Spleen (tissue), 7 donors: ENCODE data around the gene SULT1B1.

Source experiments
- POLR2A ChIP-seq, 3 donors: fragments of 450-650 bp; IDR thresholded peaks; one replicate each; pipeline ENCODE4 v1.5.1; 2017; ENCODE audit warnings: antibody characterized with exemption in 3 of 3, mild to moderate bottlenecking in 1 of 3
- TF ChIP-seq, protein P1 (sequence below), 11 experiments: fragments of 200-600 bp in 7 of 11; fragments of 450-650 bp in 4 of 11; sonication (generic) in 4 of 11; IDR thresholded peaks in 8 of 11; conservative IDR thresholded peaks in 3 of 11; 1 replicate in 7 of 11; 2 replicates in 4 of 11; pipeline versions ENCODE4 v1.4.0 to v1.8.0; 2016 to 2021; ENCODE audit warnings: antibody characterized with exemption in 11 of 11, inconsistent platforms in 4 of 11, mild to moderate bottlenecking in 1 of 11
- donor health status: DM: no; HTN: no; CAD: no; lungs with moderate emphysema.
- donor health status: DM: no; HTN: no; CAD: no.
- donor health status: DM: no; HTN: no; CAD: no.

DNA sequence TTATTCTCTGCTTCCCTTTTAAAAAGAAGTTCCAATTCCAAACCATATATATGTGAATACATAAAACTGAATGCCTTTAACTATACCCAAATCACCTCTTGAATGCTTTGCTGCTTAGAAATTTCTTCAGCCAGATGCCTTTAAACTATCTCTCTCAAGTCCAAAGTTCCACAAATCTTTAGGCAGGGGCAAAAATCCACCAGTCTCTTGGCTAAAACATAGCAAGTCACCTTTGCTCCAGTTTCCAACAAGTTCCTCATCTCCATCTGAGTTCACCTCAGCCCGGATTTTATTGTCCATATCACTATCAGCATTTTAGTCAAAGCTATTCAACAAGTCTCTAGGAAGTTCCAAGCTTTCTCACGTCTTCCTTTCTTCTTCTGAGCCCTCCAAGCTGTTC lies 49.8 kb downstream of the SULT1B1 start:
- no peak for TF ChIP-seq POLR2A (IDR thresholded peaks at IDR 0.05)
- TF ChIP-seq, protein P1, sequence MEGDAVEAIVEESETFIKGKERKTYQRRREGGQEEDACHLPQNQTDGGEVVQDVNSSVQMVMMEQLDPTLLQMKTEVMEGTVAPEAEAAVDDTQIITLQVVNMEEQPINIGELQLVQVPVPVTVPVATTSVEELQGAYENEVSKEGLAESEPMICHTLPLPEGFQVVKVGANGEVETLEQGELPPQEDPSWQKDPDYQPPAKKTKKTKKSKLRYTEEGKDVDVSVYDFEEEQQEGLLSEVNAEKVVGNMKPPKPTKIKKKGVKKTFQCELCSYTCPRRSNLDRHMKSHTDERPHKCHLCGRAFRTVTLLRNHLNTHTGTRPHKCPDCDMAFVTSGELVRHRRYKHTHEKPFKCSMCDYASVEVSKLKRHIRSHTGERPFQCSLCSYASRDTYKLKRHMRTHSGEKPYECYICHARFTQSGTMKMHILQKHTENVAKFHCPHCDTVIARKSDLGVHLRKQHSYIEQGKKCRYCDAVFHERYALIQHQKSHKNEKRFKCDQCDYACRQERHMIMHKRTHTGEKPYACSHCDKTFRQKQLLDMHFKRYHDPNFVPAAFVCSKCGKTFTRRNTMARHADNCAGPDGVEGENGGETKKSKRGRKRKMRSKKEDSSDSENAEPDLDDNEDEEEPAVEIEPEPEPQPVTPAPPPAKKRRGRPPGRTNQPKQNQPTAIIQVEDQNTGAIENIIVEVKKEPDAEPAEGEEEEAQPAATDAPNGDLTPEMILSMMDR (IDR thresholded peaks at IDR 0.05 in 8 of 11, conservative IDR thresholded peaks at IDR 0.05 in 3 of 11), result no peak
